T-helper 22 cell (primary cell): ENCODE measurements around the gene GAREM1.
"Not testable (repeated sequence)": the region's sequence is repeated elsewhere in the genome, so short reads cannot be mapped to it uniquely, and the experiment has no call there.

ENCODE experiments used
- DNase-seq: peaks from one replicate; pipeline ENCODE4 v3.0.0-alpha.2; 2020; ENCODE audit warnings: low read depth

Gene GAREM1

GRCh38 chr18:32255570-32255969 lies 215.1 kb downstream of the GAREM1 start:
- no peak for DNase-seq

- DNase-seq: no peak
These were observed 218.4 kb downstream of the GAREM1 start for GRCh38 chr18:32252141-32252860.

GRCh38 chr18:32251466-32251865 lies 219.2 kb downstream of the GAREM1 start:
- no peak for DNase-seq

DNA sequence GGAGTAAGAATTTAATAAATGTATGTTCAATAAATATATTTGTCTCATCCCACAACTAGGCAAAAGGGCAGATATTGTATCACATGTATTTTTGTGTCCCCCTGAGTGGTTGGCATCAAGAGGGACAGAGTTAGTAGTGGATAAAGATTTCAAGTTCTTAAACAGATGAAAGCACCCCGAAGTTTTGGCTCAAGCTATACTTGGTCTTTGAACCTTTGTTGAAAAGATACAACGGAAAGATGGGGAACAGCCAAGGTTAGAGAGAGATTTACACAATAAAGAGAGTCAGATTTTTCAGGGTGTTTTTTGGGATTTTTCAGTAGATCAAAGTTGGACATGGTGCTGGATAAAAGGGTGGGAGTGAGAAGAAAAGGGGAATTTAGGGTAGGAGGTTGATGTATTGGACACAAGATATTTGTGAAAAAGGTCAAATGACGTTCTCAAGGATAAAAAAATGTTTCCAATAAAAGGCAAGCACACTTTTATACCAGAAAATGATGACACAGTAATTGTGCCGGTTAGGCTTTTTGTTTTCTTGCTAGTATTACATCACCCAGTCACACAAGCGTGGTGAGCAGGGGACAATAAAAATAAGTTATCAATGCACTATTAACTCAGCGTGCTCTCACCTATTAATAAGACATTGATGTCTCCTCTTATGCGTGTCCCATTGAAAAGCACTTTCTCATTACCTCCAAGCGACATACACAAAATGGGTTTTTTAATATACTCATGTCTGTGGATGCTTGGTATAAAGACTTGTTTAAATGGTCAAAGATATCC lies 221.3 kb downstream of the GAREM1 start:
- no peak for DNase-seq

GRCh38 chr18:32244881-32245280 lies 225.8 kb downstream of the GAREM1 start:
- no peak for DNase-seq

GRCh38 chr18:32243358-32243757 lies 227.3 kb downstream of the GAREM1 start:
- DNase-seq: no peak

- no peak for DNase-seq
These were observed 228.3 kb downstream of the GAREM1 start for GRCh38 chr18:32242395-32242794.

GRCh38 chr18:32238635-32239268 lies 231.9 kb downstream of the GAREM1 start:
- no peak for DNase-seq

- no peak for DNase-seq
These were observed 233.6 kb downstream of the GAREM1 start for GRCh38 chr18:32237049-32237448.

DNA sequence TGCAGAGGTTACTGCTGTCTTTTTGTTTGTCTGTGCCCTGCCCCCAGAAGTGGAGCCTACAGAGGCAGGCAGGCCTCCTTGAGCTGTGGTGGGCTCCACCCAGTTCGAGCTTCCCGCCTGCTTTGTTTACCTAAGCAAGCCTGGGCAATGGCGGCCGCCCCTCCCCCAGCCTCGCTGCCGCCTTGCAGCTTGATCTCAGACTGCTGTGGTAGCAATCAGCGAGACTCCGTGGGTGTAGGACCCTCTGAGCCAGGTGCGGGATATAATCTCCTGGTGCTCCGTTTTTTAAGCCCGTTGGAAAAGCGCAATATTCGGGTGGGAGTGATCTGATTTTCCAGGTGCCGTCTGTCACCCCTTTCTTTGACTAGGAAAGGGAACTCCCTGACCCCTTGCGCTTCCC lies 237.3 kb downstream of the GAREM1 start:
- DNase-seq: not testable (repeated sequence)

DNA sequence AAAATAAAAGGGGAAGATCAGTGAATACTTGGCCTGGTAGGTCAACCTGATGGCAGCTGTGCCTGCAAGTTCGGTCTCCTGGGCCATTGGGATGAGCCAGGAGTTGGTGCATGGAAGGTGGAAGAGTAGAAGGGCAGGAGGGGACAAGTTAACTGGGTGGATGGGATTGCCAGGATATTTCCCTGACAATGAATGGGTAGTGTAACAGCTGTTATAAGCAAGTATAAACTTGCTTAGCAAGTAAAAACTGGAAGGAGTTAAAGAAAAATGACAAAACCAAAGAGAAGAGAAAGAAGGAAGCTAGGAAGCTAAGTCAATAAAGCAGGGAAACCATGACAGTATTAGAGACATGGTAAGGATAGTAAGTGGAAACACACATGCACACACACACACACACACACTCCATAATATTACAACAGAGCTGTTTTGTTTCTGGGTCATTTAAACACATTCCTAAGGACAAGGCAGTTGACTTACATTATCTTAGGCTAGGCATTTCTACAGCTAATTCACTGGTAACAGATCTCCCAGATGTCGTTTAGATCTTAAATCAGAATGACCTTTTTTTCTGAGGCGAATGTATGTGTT lies 251.2 kb downstream of the GAREM1 start:
- DNase-seq: no peak

DNA sequence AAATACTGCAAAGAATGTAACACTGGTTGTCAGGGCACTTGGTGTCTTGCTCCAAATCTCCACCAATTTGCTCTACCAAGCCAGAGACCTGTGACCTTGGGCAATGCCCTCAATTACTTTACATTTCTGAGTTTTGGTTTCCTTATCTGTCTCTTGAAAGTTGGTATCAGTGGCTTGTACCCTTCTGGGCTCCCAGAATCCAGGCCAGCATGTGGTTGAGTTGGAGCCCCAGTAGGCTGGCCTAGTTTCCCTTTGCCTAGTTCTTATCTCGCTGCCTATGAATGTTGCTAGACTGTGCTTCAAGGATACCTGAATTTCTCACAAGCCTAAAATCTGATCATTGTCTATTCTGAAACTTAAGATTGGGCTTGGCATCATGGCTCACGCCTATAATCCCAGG lies 254.3 kb downstream of the GAREM1 start:
- DNase-seq: no peak

GRCh38 chr18:32213693-32214092 lies 257.0 kb downstream of the GAREM1 start:
- no peak for DNase-seq
